Mesenchymal stem cell (in vitro differentiated cells and primary cell): ENCODE data around the gene TMEM170B.
A peak's percentile ranks its signal among the peaks of the same experiment; 100 is the strongest.

Experiments
- DNase-seq: peaks from one replicate; pipeline ENCODE4 v3.0.0-alpha.2; 2013
- H2AFZ ChIP-seq: one replicate; pipeline ENCODE4 v1.6.1; 2013; ENCODE audit warnings: low read depth, mild to moderate bottlenecking, control low read depth, inconsistent platforms, low read length, moderate library complexity
- H2AK5ac ChIP-seq: 2 replicates; pipeline ENCODE4 v1.6.1; 2013; ENCODE audit warnings: low read length, moderate library complexity, mild to moderate bottlenecking, inconsistent platforms; ENCODE audit not compliant: severe bottlenecking
- H2BK120ac ChIP-seq: one replicate; pipeline ENCODE4 v1.6.1; 2013; ENCODE audit warnings: low read depth, mild to moderate bottlenecking, inconsistent platforms, low read length, moderate library complexity
- H2BK12ac ChIP-seq, 2 experiments: one replicate each; pipeline ENCODE4 v1.6.1; 2013; ENCODE audit warnings: inconsistent platforms in 2 of 2, low read length in 2 of 2, mild to moderate bottlenecking in 2 of 2, moderate library complexity in 2 of 2, control low read depth in 1 of 2
- H2BK15ac ChIP-seq: one replicate; pipeline ENCODE4 v1.6.1; 2013; ENCODE audit warnings: mild to moderate bottlenecking, low read depth, inconsistent platforms; ENCODE audit not compliant: poor library complexity, severe bottlenecking
- H2BK5ac ChIP-seq: 2 replicates; pipeline ENCODE4 v1.6.1; 2013; ENCODE audit warnings: low read depth, mild to moderate bottlenecking, low read length, control low read depth, inconsistent platforms; ENCODE audit not compliant: poor library complexity, severe bottlenecking
- H3K14ac ChIP-seq, 2 experiments: one replicate each; pipeline ENCODE4 v1.6.1; 2013; ENCODE audit warnings: inconsistent platforms in 2 of 2, low read length in 2 of 2, control low read depth in 1 of 2, mild to moderate bottlenecking in 1 of 2, moderate library complexity in 1 of 2
- H3K18ac ChIP-seq, 2 experiments: one replicate each; pipeline ENCODE4 v1.6.1; 2013; ENCODE audit warnings: inconsistent platforms in 2 of 2, low read length in 2 of 2, control low read depth in 1 of 2, low read depth in 1 of 2, mild to moderate bottlenecking in 1 of 2
- H3K23ac ChIP-seq, 2 experiments: one replicate each; pipeline ENCODE4 v1.6.1; 2013; ENCODE audit warnings: inconsistent platforms in 2 of 2, low read length in 2 of 2, mild to moderate bottlenecking in 2 of 2, moderate library complexity in 2 of 2, control low read depth in 1 of 2
- H3K27ac ChIP-seq: 2 replicates; pipeline ENCODE4 v1.5.1; 2013; ENCODE audit warnings: mild to moderate bottlenecking, moderate library complexity, low read length, control low read depth, inconsistent platforms; ENCODE audit not compliant: poor library complexity, severe bottlenecking
- H3K27me3 ChIP-seq, 2 experiments: 2 replicates each; pipeline versions ENCODE4 v1.6.1 to v1.7.0; 2013; ENCODE audit warnings: low read length in 2 of 2, mild to moderate bottlenecking in 2 of 2, moderate library complexity in 2 of 2, control low read depth in 1 of 2, inconsistent platforms in 1 of 2; ENCODE audit not compliant: control insufficient read depth in 1 of 2, insufficient read depth in 1 of 2
- H3K36me3 ChIP-seq, 2 experiments: 2 replicates each; pipeline versions ENCODE4 v1.6.1 to v1.7.0; 2013; ENCODE audit warnings: low read length in 2 of 2, control low read depth in 1 of 2, inconsistent platforms in 1 of 2, low read depth in 1 of 2, mild to moderate bottlenecking in 1 of 2; ENCODE audit not compliant: insufficient read depth in 2 of 2, control insufficient read depth in 1 of 2
- H3K4ac ChIP-seq, 2 experiments: one replicate each; pipeline ENCODE4 v1.6.1; 2013; ENCODE audit warnings: inconsistent platforms in 2 of 2, low read length in 2 of 2, mild to moderate bottlenecking in 2 of 2, moderate library complexity in 2 of 2, control low read depth in 1 of 2, low read depth in 1 of 2
- H3K4me1 ChIP-seq: 2 replicates; pipeline ENCODE4 v1.6.1; 2013; ENCODE audit warnings: low read depth, low read length, control low read depth; ENCODE audit not compliant: control insufficient read depth, insufficient read depth
- H3K4me2 ChIP-seq: 2 replicates; pipeline ENCODE4 v1.6.1; 2013; ENCODE audit warnings: low read length, mild to moderate bottlenecking, inconsistent platforms; ENCODE audit not compliant: poor library complexity, severe bottlenecking
- H3K4me3 ChIP-seq, 2 experiments: 2 replicates each; pipeline versions ENCODE4 v1.5.1 to v1.7.0; 2013; ENCODE audit warnings: low read length in 2 of 2, mild to moderate bottlenecking in 2 of 2, control low read depth in 1 of 2, low read depth in 1 of 2; ENCODE audit not compliant: insufficient read depth in 1 of 2
- H3K79me1 ChIP-seq: replicated peaks from 2 replicates; pipeline ENCODE4 v1.6.1; 2013; ENCODE audit warnings: mild to moderate bottlenecking, control low read depth, low read length, inconsistent platforms; ENCODE audit not compliant: poor library complexity, severe bottlenecking
- H3K9ac ChIP-seq: 2 replicates; pipeline ENCODE4 v1.7.0; 2013; ENCODE audit warnings: mild to moderate bottlenecking, low read length, moderate library complexity
- H3K9me3 ChIP-seq: 2 replicates; pipeline ENCODE4 v1.7.0; 2013; ENCODE audit warnings: mild to moderate bottlenecking, low read length; ENCODE audit not compliant: control insufficient read depth
- H4K8ac ChIP-seq: one replicate; pipeline ENCODE4 v1.6.1; 2013; ENCODE audit warnings: inconsistent platforms, mild to moderate bottlenecking, low read length, moderate library complexity
- H4K91ac ChIP-seq: one replicate; pipeline ENCODE4 v1.6.1; 2013; ENCODE audit warnings: mild to moderate bottlenecking, low read length, inconsistent platforms
- WGBS: methylation state at CpG from one replicate; pipeline ENCODE4 v1.1.7; 2013; ENCODE audit warnings: mixed read lengths; 5-methylcytosine and 5-hydroxymethylcytosine counted together

TMEM170B gene

DNA sequence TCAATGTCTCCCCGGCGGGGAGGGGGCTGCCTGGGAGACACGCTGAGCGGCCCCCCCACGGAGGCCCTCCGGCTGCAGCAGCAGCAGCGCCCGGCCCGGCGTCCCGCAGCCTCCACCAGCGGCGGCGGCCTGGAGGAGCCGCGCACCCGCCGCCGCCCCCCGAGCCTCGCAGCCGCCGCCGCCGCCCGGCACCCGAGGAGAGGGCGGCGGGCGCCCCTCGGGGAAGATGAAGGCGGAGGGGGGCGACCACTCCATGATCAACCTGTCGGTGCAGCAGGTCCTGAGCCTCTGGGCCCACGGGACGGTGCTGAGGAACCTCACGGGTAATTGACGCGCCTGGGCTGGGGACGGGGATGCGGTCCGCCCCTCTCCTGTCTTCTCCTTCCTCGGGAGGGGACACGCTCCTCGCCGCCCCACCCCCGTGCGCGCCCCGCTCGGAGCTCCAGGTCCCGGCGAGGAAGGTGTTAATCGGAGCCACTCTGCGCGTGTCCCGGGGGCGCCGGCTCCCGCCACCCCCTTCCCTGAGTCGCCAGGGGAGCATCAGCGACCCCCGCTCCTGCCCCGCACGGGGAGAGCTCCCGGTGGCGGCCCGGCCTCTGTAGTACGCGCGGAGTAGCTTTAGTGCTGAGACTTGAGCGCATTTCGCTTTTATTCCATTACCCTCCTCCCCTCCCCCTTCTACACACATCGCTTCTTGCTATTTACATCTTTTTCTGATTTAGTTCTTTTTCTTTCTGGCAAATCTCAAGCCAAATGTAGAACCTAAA is 686 bp downstream of the TMEM170B start:
- Histone ChIP-seq H3K36me3 (no peaks in the 10 kb centered on the region), H3K4me2 (peak overlapping the region; percentile 63), H2AFZ (peak overlapping the region; percentile 81), H2AK5ac (no peak overlapping the region), H2BK5ac (no peak overlapping the region), H3K27ac (no peak overlapping the region), H3K4me1 (peaks cover 2% of the 10 kb centered on the region), H3K4ac (no peak overlapping the region), H3K9ac (peak overlapping the region; percentile 69), H3K23ac (peak overlapping the region in 1 of 2 experiments; percentile 28), H3K14ac (no peak overlapping the region), H2BK15ac (no peak overlapping the region), H2BK12ac (no peak overlapping the region), H3K4me3 (peak overlapping the region; percentile 81 to 97), H3K79me1 (no peaks in the 10 kb centered on the region), H3K27me3 (no peaks in the 10 kb centered on the region), H4K8ac (peak overlapping the region; percentile 28), H3K18ac (peak overlapping the region in 1 of 2 experiments; percentile 41), H4K91ac (peak overlapping the region; percentile 7), H3K9me3 (no peaks in the 10 kb centered on the region), H2BK120ac (no peak overlapping the region)
- peak; percentile 36 for DNase-seq
- WGBS = under 1% methylated on average over 66 of the region's 74 CpGs

DNA sequence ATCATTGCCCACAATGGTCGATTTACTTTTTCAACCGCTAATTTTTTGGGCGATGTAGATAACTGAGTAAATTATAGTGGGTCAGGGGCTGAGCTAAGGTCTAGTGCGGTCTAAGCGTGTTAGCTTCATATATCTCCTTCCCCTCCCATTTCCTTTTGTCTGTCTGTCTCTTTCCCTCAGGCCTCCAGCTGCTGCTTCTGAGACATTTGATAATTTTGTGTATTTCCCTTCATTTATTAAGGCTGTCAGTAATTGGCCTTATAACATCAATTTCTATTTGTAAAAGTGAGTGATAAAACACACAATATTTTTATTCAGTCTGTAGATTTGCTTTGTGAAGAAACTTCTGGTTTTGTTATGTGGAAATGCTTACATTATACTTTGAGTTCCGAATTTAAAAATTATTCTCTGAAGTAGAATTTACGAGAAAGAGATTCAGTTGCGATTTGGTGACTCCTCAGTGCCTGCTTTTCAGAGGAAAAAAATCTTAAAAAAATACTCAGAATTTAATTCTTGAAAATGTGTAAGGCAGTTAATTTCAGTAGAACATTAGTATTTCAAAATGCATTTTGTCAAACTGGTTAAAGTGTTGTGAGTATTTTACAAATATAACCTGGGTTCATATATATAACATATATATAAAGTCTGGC is 1.4 kb downstream of the TMEM170B start:
- Histone ChIP-seq H3K4ac (no peak overlapping the region), H2BK12ac (no peak overlapping the region), H3K23ac (no peak overlapping the region), H2AK5ac (no peak overlapping the region), H3K18ac (no peak overlapping the region), H2BK5ac (no peak overlapping the region), H3K9ac (peak overlapping the region; percentile 69), H3K27ac (no peak overlapping the region), H3K79me1 (no peaks in the 10 kb centered on the region), H3K14ac (no peak overlapping the region), H3K27me3 (no peaks in the 10 kb centered on the region), H2BK120ac (no peak overlapping the region), H3K9me3 (no peaks in the 10 kb centered on the region), H2BK15ac (no peak overlapping the region), H3K4me1 (peaks cover 2% of the 10 kb centered on the region), H3K36me3 (no peaks in the 10 kb centered on the region), H2AFZ (no peak overlapping the region), H4K91ac (no peak overlapping the region), H3K4me3 (peak overlapping the region in 1 of 2 experiments; percentile 81), H3K4me2 (peak overlapping the region; percentile 63), H4K8ac (no peak overlapping the region)
- no peak for DNase-seq
- 60% methylated on average over 5 of the region's 8 CpGs for WGBS

DNA sequence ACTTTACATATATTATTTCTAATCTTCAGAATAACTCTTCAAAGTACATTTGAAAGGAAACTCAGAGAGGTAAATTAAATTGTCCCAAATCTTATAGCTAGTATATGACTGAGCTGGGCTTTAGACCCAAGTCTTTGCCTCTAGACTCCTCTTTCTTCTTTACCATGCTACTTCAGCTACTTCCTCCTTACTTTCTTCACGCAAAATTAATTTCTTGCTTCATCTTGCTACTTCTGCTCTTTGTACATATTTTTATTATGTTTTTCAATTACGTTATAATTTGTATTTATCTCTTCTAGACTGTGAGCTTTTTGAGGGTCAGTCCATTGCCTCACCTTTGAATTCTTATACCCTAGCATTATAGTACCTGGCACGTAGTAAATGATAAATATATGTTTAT is 5.3 kb downstream of the TMEM170B start:
- H3K27ac ChIP-seq = no peak overlapping the region
- H3K18ac ChIP-seq = no peak overlapping the region
- no peaks in the 10 kb centered on the region for H3K9me3 ChIP-seq
- no peak overlapping the region for H4K91ac ChIP-seq
- no peaks in the 10 kb centered on the region for H3K4me1 ChIP-seq
- no peak overlapping the region for H3K4me3 ChIP-seq
- H2BK15ac ChIP-seq = no peak overlapping the region
- H2BK12ac ChIP-seq = no peak overlapping the region
- no peaks in the 10 kb centered on the region for H3K27me3 ChIP-seq
- no peak overlapping the region for H4K8ac ChIP-seq
- no CpG with 5 or more reads among the region's 3 CpGs for WGBS
- H2BK5ac ChIP-seq = no peak overlapping the region
- no peak overlapping the region for H3K23ac ChIP-seq
- H3K14ac ChIP-seq = no peak overlapping the region
- no peak overlapping the region for H2BK120ac ChIP-seq
- DNase-seq = no peak
- H3K4me2 ChIP-seq = no peak overlapping the region
- H3K36me3 ChIP-seq = no peaks in the 10 kb centered on the region
- H2AK5ac ChIP-seq = no peak overlapping the region
- H3K79me1 ChIP-seq = no peaks in the 10 kb centered on the region
- no peak overlapping the region for H3K4ac ChIP-seq
- no peak overlapping the region for H2AFZ ChIP-seq
- H3K9ac ChIP-seq = no peak overlapping the region

DNA sequence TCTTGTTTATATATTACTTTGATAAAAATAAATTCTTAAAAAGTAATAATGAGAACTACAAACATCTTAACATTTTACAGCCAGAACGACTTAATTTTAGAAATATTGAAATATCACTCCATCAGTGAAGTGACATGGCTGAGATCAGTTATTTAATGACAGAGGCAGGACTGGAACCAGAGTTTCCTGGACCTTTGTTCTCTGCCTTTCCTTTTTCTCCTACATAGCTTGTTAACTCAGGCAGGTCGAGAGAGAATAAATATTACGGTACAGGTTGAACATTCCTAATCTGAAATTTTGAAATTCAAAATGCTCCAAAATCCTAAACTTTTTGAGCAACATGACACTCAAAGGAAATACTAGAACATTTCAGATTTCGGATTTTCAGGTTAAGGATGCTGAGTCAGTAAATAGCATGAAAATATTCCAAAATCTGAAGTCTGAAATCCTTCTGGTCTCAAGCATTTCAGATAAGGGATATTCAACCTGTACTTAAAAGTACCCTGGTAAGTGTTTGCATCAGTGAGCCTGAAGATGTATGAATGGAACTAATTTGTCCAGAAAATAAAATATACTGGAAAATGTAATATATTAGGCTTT is 6.5 kb downstream of the TMEM170B start:
- H3K36me3 ChIP-seq = no peaks in the 10 kb centered on the region
- no peak overlapping the region for H2BK120ac ChIP-seq
- H4K8ac ChIP-seq = no peak overlapping the region
- no peak overlapping the region for H3K4me3 ChIP-seq
- no peaks in the 10 kb centered on the region for H3K27me3 ChIP-seq
- no peak overlapping the region for H3K23ac ChIP-seq
- DNase-seq = no peak
- no peak overlapping the region for H3K4me2 ChIP-seq
- no peaks in the 10 kb centered on the region for H3K9me3 ChIP-seq
- H3K4ac ChIP-seq = no peak overlapping the region
- no peak overlapping the region for H2AK5ac ChIP-seq
- no peak overlapping the region for H3K9ac ChIP-seq
- 100% methylated on average over 3 of the region's 4 CpGs for WGBS
- no peak overlapping the region for H2AFZ ChIP-seq
- no peak overlapping the region for H2BK12ac ChIP-seq
- no peak overlapping the region for H2BK5ac ChIP-seq
- H2BK15ac ChIP-seq = no peak overlapping the region
- H4K91ac ChIP-seq = no peak overlapping the region
- H3K27ac ChIP-seq = no peak overlapping the region
- no peak overlapping the region for H3K18ac ChIP-seq
- no peaks in the 10 kb centered on the region for H3K4me1 ChIP-seq
- H3K14ac ChIP-seq = no peak overlapping the region
- H3K79me1 ChIP-seq = no peaks in the 10 kb centered on the region
